Fibroblast of skin of left quadriceps (primary cell): ENCODE measurements around the gene VWA8.
"Not testable (repeated sequence)": the region's sequence is repeated elsewhere in the genome, so short reads cannot be mapped to it uniquely, and the experiment has no call there.

Experiments used
- DNase-seq, 2 experiments: peaks; one replicate each; pipeline ENCODE4 v3.0.0-alpha.2; 2013; ENCODE audit warnings: low read depth in 2 of 2

The VWA8 gene

GRCh38 chr13:41851351-41851750 lies 109.6 kb downstream of the VWA8 start:
- no peak for DNase-seq

GRCh38 chr13:41848435-41849255 lies 112.3 kb downstream of the VWA8 start:
- peak in 1 of 2 experiments; percentile 25 for DNase-seq

- no peak for DNase-seq
Measured at GRCh38 chr13:41847216-41847615, 113.7 kb downstream of the VWA8 start.

DNA sequence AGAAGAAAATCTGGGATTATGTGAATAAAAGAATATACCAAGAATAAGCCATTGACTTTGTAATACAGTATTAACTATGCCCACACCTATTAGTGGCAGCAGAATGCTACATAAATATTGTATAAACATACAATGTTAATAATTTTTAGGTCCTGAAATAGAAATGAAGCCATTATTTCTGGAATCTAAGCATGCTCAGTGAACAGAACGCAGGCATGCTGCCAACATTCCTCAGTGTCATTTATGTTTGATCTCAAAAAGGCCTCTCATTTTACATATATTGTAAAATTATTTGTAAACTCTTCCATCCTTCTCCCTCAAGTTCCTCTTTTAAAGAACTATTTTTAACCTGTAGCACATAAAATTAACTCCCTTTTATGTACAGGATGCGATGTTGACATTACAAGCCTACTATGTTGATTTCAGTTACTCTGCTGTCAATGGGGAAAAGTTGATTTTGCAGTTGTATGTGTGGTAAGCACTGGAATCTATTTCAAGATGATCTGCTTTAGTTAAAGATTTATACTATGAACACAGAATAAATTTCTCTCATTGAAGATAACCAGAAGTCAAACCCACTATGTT lies 118.8 kb downstream of the VWA8 start:
- DNase-seq: peak; percentile 38 to 56

- no peak for DNase-seq
Measured at GRCh38 chr13:41837629-41838028, 123.3 kb downstream of the VWA8 start.

DNA sequence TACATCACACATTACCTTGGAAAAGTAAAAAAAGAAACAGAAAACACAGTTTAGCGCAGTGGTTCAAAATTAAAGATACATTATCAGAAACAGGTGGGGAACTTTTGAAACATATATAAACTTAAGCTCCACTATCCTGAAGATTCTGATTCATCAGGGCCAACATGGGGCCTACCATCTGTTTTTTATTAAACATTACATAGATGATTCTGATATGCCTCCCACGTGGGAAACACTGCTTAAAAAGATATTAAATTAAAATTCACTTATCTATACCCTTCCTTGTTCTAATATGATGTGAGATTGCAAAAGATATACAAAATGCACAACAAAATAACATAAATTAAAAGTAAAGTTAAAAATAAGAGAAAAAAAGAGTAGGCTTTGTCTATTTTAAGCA lies 125.0 kb downstream of the VWA8 start:
- peak; percentile 82 to 83 for DNase-seq

GRCh38 chr13:41834697-41835096 lies 126.2 kb downstream of the VWA8 start:
- not testable (repeated sequence) for DNase-seq

GRCh38 chr13:41833831-41834230 lies 127.1 kb downstream of the VWA8 start:
- DNase-seq: no peak

- DNase-seq: no peak
Measured at GRCh38 chr13:41833201-41833600, 127.7 kb downstream of the VWA8 start.

DNA sequence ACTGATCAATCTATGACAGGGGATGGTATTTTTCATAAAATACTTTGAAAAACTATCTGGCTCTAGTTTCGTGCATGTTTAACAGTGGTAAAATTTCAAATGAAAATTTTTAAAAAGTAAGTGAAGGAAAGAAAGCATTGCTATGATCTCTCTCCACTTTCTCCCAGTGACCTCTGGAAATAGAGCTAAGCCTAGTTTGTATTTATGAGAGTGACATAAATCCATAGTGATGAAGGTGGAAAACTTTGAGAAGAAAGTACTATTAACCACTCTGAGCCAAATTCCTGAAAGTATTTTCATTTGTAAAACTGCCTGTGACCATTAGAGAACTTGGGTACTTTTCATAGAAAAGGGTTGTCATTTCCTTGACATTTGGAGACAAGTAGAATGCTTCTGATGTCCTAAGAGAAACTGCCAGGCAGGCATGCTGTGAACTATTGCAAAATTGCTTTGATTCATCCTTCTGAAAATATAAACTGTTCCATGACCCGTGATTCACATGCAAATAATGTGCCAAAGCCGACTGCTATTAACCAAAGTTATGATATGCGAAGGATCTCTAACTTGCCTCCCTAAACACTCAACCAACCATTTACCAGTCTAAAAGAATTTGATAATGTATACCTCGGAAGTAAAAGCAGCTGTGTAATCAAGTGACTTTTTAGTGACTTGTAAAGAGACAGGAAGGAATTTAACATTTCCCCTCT lies 133.2 kb downstream of the VWA8 start:
- peak; percentile 88 to 89 for DNase-seq

GRCh38 chr13:41825691-41826090 lies 135.2 kb downstream of the VWA8 start:
- no peak for DNase-seq

- DNase-seq: no peak
Measured at GRCh38 chr13:41823476-41823875, 137.4 kb downstream of the VWA8 start.

DNA sequence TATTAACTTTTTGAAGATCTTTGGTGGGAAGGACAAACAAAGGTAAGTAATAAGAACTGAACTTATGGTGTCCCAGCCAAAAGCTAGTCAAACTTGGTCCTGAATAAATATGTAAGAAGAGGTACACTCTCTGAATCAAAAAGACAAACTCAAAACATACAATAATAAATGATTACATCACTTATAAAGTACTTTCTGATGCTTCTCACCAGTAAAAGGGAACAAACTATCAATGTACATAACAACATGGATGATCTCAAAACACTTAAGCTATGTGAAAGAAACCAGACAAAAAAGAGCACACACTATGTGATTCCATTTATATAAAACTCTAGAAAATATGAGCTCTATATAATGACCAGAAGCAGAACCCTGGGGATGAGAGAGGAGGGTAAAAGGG lies 138.3 kb downstream of the VWA8 start:
- DNase-seq: no peak

- no peak for DNase-seq
Measured at GRCh38 chr13:41821238-41821594, 139.7 kb downstream of the VWA8 start.

- DNase-seq: no peak
Measured at GRCh38 chr13:41820581-41821237, 140.2 kb downstream of the VWA8 start.

DNA sequence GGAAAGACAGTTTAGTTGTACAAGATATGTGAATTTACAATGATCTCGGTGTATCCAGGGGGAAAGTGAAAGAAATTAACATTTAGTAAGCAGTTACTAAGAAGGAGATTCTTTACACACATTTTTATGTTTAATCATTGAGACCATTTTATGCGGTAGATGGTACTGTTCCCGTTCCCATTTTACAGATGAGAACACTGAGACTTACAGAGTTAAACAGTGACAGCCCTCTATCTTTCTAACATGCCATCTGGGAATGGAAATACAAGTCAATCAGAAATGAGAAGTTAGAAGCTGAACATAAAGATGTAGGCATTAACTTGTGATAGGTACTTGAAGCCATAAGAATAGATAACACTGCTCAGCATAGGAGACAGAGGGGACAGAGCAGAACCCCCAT lies 144.9 kb downstream of the VWA8 start:
- DNase-seq: no peak

DNA sequence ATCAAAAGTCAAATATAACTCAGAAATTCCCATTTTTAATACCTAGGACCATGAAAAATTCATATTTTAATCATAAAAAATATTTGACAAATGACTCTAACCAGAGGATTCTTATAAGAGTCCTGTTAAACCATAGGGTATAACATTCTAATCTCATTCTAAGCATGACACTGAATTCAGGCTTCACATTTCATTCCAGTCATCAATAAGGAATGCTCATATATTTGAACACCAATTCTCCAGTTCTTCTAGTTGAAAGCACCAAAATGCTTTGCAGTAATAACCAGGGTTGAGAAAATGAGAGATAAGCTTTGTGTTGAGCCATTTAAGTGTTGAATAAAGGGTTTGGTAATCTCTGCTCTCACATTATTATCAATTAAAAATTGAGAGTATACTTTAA lies 147.5 kb downstream of the VWA8 start:
- DNase-seq: peak; percentile 31 to 42

GRCh38 chr13:41812851-41813250 lies 148.1 kb downstream of the VWA8 start:
- no peak for DNase-seq

GRCh38 chr13:41812237-41812636 lies 148.7 kb downstream of the VWA8 start:
- DNase-seq: no peak

- DNase-seq: no peak
Measured at GRCh38 chr13:41811588-41812021, 149.3 kb downstream of the VWA8 start.

GRCh38 chr13:41809962-41810361 lies 150.9 kb downstream of the VWA8 start:
- no peak for DNase-seq

- DNase-seq: not testable (repeated sequence)
Measured at GRCh38 chr13:41803445-41803735, 157.5 kb downstream of the VWA8 start.
